Endometrial microvascular endothelial cells (primary cell): Measurements from ENCODE around the gene CAMTA1. TPM values are rescaled to one million over a fixed set of nuclear protein-coding genes. Genes with fewer than 3 reads are reported as not detected.

Source experiments
- in situ Hi-C: cut with HindIII; loops from 2 replicates; pipeline ENCODE4 v1.10.0; 2017; ENCODE audit warnings: low sequenced_read_pairs, low pct_unique_long_range_greater_than_20kb; ENCODE audit errors: inconsistent ontology term
- total RNA-seq: library from RNA; depleted of rRNA; stranded (reverse); fragments of >200 nt; gene quantifications from one replicate; pipeline ENCODE4 v1.2.3, GENCODE V29; 2015; ENCODE audit errors: inconsistent ontology term

Gene CAMTA1
- total RNA-seq, 1 donor from 2014 or later, result 89.0 TPM

DNA sequence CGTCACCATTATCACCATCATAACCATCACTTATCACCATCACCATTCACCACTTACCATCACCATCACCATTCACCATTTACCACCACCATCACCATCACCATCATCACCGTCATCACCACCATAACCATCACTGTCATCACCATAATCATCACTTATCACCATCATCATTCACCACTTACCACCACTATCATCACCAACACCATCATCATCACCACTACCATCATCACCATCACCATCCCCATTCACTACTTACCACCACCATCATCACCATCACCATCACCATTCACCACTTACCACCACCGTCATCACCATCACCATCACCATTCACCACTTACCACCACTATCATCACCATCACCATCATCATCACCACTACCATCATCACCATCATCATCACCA is 151.8 kb downstream of the CAMTA1 start:
- in situ Hi-C loops, result no loop called here

GRCh38 chr1:6939363-6939762 is 154.1 kb downstream of the CAMTA1 start:
- in situ Hi-C loops, result no loop called here

DNA sequence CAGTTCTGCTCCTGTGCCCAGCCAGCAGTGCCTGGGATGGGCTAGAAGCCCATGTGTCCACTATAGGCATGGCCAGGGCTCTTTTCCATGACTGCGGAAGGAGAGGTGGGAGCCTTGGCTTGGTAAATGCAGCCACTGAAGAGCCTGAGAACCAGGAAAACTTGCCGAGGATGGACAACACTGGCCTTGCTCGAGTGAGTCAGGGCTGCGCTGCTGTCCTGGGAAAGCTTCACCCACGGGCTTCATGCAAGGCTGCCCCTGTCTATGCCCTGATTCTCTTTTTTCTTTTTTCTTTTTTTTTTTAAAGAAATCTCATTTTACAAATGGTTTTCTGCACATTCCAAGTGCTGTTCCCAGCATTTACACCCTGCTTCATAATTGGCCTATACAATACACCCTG is 156.5 kb downstream of the CAMTA1 start:
- in situ Hi-C loops, result no loop called here

DNA sequence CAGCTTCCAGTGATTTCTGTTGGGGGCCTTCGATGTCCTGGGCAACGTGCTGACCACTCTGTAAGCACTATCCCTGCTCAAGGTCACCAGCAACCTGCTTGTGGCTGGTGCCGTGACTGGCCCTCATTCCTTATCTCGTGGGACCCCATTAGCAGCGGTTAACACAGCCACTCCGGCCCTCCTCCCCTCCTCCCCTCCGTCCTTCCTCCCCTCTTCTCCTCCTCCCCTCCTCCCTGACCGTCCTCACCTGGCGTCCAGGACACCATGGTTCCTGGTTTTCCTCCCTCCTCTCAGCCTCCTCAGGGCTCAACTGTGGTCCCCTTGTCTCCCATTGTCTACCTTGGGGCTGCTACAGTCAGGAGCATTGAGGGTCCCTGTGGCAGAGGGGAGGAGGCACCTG is 157.7 kb downstream of the CAMTA1 start:
- in situ Hi-C loops, result no loop called here

GRCh38 chr1:6944434-6944833 is 159.2 kb downstream of the CAMTA1 start:
- in situ Hi-C loops, result no loop called here

- in situ Hi-C loops, result no loop called here
These were observed 162.7 kb downstream of the CAMTA1 start for GRCh38 chr1:6947952-6948351.

DNA sequence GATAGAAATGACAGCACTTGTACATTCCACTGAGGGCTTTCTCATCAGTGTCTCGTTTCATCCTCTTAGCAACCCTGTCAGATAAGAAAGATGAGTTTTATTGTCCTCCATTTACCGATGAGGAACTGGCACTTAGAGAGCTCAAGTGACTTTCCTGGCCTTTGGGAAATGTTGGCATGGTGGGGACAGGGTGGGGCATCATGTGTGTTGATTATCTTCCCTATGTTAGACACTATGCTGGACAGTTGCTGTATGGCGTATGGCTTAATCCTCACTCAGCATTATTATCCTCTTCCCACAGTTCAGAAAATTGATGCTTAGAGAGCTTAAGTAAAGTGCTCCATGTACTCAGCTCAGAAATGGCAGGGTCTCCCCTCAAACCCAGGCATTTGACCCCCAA is 163.2 kb downstream of the CAMTA1 start:
- in situ Hi-C loops, result no loop called here

DNA sequence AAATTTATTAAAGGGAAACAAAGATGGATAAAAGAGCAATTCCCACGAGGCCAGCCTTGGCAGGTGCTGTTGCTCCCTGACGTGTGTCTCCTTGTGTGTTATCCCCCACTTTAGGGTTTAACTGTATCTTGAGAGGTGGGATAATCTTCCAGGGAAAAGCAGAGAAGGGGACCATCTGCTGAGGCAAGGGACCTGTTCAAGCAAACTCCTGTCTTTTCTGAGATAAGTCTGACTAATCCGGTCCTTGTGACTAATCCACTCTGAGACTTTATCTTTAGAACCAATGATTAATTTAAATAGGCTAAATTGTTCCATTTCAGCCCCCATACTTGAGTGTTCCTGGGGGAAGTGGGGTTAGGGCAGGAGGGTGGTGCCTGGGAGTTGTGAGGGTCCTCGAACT is 163.6 kb downstream of the CAMTA1 start:
- in situ Hi-C loops, result no loop called here

DNA sequence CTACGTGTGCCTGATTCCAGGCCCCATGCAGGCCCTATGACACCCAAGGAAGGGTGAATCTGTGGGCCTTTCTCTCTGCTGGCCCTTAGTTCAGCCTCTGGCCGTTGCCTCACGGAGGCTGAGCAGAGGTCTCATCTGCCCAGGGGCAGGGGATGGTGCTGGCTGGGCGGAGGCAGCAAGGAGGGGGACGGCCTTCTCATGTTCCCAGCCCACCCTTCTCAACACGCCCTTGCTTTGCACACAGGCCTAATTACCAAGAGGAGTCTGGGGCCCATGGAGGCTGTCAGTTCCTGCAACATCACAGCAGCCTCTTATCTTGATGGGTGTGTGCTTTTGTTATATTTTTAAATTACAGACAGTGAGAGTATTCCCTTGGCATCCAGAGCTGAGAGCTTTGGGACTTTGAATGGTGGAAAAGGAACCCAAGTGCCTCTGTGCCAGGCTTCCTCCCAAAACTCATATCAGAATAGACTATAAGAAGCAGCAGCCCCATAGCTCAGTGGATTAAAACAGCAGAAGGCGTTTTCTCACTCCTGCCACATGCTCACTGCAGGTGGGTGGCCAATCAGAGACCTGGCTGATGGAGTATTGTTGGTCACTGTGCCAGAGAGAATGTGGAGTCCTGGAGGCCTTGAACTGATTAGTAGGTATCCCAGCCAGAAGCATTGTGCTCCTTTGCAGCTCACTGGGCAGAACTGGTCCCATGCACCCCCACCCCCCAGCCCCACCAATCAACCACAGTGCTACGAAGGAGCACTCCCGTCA is 164.9 kb downstream of the CAMTA1 start:
- in situ Hi-C loops, result no loop called here

DNA sequence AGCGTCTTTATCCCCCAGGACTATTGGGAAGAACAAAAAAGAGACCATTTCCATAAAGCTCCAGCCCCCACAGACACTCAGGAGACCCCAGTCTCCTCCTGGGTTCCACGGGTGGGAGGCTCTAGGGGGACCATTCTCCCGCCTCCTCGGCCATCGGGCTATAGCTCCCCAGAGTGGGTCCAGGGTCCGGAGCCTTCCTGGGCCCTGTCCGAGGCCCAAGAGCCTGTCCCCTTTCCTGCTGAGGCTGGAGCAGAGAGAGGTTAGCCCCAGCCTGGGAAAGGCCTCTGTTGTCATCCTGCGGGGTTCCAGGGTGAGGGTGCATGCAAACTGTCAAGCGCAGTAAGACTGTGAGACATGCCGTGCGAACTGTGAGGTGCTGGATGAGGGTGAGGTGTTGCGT is 166.3 kb downstream of the CAMTA1 start:
- in situ Hi-C loops, result no loop called here

- in situ Hi-C loops, result no loop called here
These were observed 168.0 kb downstream of the CAMTA1 start for GRCh38 chr1:6953216-6953615.

DNA sequence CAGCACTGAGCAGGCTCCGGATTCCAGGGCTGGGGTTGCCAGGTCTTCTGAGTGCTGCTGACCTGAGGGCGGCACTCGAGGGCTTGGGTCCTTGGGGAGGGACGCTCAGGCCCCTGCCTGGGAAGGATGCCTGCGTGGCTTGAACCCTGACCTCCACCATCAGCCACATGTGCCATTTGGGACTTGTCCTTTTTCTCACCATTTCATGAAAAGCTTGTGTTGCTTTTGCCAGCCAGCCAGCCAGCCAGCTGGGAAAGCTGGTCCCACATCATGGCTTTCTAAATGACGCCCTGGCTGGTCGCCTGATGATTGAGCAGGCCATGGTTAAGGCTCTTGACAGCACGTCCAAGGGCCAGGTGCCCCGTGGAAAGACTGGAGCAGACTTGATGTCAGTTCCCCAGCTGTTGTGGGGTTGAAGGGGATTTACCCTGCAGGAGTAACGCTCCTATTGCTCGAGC is 168.7 kb downstream of the CAMTA1 start:
- in situ Hi-C loops, result no loop called here

GRCh38 chr1:6954591-6954990 is 169.3 kb downstream of the CAMTA1 start:
- in situ Hi-C loops, result no loop called here

DNA sequence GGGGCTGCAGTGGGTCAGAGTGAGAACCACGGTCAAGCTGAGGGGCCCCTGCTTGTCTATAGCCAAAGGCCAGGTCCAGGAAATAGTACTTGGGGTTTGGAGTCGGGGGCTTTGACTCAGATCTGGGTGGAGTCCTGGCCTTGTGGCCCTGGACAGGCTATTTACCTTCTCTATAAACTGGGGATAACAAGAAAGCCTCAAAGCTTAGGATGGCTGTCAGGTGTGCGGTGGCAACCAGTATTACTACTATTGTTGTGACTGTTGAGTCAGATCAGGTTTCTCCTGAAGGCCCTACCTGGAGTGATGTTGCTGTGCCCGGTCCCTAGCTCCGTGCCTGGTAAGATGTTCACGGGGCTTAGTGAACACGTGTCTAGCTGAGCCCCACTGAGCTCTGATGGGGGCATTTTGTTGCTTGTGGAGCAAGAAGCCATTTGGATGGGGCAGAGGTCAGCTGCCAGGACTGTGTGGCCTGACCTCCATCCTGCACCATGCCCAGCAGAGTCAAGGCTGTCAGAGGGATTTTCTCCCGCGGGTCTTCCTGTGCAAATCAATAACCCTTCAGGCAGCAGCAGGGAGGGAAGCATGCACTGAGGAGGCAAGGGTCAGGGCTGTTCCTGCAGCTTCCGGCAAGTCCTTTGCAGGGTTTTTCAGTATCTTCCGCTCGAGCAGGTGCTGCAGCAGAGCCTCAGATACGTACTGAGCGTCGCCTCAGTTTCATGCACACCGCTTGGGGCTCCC is 170.3 kb downstream of the CAMTA1 start:
- in situ Hi-C loops, result no loop called here

DNA sequence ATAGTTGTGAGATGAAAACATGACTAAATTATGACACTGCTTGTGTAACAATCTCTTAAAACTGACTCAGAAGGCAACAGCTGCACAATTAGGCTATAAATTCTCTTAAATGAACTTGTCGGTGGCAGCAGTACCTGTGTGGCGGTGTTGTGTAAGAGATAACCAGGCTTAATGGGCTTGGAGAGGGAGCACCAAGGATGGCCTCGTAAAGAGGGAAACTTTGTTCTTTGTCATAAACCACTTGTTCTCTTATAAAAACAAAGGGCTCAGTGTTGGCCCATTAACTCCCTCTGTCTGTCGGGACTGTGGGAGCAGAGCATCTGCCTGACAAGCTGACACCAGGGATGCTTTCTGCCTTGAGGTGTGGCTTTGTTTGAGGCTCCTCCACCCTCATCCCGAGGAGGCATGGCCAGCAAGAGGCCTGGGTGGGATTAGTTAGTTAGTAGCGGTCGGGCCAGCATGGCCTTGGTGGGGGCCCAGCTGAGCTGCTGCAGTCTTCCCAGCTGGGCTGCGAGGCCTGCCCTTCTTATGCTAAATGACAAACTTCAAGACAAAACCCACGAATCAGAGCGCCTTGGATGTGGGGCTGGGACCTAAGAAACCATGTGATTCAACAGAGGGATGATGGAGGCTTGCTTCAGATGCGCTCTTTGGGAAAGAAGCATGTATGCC is 171.4 kb downstream of the CAMTA1 start:
- in situ Hi-C loops, result no loop called here

DNA sequence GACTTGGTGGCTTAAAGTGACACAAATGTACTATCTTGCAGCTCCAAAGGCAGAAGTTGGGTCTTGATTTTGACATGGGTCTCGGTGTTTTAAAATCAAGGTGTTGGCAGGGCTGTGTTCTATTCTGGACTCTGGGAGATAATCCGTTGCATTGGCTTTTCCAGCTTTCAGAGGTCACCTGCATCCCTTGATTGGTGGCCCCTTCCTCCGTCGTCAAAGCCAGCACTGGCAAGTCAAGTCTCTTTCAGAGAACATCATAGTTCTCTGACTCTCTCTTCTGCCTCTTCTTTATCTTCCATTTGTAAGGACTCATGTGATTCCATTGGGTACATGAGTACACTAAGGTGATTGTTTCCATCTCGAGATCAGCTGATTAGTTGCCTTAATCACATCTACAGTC is 172.1 kb downstream of the CAMTA1 start:
- in situ Hi-C loops, result no loop called here

DNA sequence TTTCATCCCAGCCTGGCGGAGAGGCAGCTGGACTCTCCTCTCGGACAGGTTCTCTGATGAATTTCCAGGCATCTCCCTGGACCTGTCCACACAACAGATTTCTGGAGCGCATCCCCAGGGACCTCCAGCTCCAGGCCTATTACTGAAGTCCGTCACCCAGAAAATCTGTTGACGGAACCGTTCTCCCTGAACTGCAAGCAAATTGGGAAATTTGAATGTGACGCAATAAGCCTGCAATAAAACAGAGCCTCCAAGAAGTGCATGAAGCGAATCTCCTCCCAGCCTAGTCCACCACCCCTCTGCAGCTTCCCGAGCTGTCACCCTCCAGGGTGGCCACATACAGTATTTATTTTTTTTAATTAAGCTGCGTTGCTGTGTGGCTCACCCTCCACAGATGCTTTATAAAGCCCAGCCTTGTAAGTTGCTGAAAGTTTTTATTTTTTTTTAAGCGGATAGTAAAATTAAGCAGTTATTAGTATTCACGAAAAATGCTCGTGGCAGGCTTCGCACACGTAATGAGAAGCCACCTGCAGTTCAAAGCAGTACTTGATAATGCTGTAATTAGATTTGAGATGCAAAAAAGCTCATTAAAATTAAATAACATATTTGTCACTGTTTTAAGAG is 173.3 kb downstream of the CAMTA1 start:
- in situ Hi-C loops, result no loop called here

- in situ Hi-C loops, result no loop called here
These were observed 174.2 kb downstream of the CAMTA1 start for GRCh38 chr1:6959491-6959890.

DNA sequence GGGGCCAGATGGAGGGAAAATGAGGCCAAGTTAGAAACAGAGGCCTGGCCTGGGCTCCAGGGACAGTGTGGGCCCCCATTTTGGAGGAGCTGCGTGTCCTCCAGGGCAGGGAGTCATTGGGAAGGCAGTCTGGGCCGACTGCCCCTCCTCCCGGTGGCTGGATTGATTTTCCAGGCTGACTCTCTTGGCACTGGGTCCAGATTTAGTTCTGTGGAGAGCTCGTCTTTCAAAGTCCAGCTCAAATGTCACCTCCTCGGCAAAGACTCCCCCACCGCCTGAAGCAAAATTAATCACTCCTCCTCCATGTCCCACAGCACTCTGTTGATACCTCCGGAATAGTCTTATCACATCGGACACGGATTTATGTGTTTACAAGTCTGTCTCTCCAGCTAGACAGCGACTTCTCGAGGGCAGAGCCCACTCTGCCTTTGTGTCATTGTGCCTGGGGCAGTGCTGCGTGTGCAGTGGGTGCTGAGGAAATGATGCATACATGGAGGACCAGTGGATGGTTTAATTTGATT is 175.1 kb downstream of the CAMTA1 start:
- in situ Hi-C loops, result no loop called here
